ENCODE measurements around the gene R3HDM2.

R3HDM2 gene

GRCh38 chr12:57261428-57261865 lies 169.4 kb downstream of the R3HDM2 start:
- no peak for DNase-seq

GRCh38 chr12:57260366-57260765 lies 170.5 kb downstream of the R3HDM2 start:
- no peak for DNase-seq

- no peak for DNase-seq
Observed at GRCh38 chr12:57258977-57259970, 171.6 kb downstream of the R3HDM2 start.

- no peak for DNase-seq
Observed at GRCh38 chr12:57255916-57256315, 174.9 kb downstream of the R3HDM2 start.

GRCh38 chr12:57254506-57255280 lies 176.2 kb downstream of the R3HDM2 start:
- DNase-seq = no peak

GRCh38 chr12:57250956-57251355 lies 179.9 kb downstream of the R3HDM2 start, which contains the start of gene STAC3:
Gene STAC3 (minus strand): TSS chr12:57251187. CDS start chr12:57249636, 1,551 bp downstream.
- DNase-seq = no peak

GRCh38 chr12:57250541-57250940 lies 180.3 kb downstream of the R3HDM2 start:
- DNase-seq = no peak

GRCh38 chr12:57248934-57249742 lies 181.7 kb downstream of the R3HDM2 start:
- DNase-seq = no peak

- no peak for DNase-seq
Observed at GRCh38 chr12:57247041-57247440, 183.8 kb downstream of the R3HDM2 start.

- no peak for DNase-seq
Observed at GRCh38 chr12:57244312-57244696, 186.5 kb downstream of the R3HDM2 start.

- DNase-seq = peak; percentile 70
Observed at GRCh38 chr12:57243521-57244311, 187.1 kb downstream of the R3HDM2 start.

GRCh38 chr12:57242691-57243454 lies 188.0 kb downstream of the R3HDM2 start:
- DNase-seq = peak; percentile 46

- no peak for DNase-seq
Observed at GRCh38 chr12:57242329-57242690, 188.5 kb downstream of the R3HDM2 start.

GRCh38 chr12:57241402-57242310 lies 189.2 kb downstream of the R3HDM2 start:
- no peak for DNase-seq

GRCh38 chr12:57240926-57241401 lies 189.9 kb downstream of the R3HDM2 start:
- DNase-seq = no peak

GRCh38 chr12:57240066-57240921 lies 190.5 kb downstream of the R3HDM2 start:
- DNase-seq = peak; percentile 64

GRCh38 chr12:57239587-57240065 lies 191.2 kb downstream of the R3HDM2 start:
- no peak for DNase-seq

GRCh38 chr12:57238854-57239554 lies 191.8 kb downstream of the R3HDM2 start:
- peak; percentile 82 for DNase-seq
